ENCODE results near the gene ZDHHC16. TPM values are rescaled to one million over a fixed set of nuclear protein-coding genes. Genes with fewer than 3 reads are reported as not detected.

ZDHHC16 gene
- total RNA-seq, 4 donors from 2014 or later: 25.6 to 38.3 (median 28.4) TPM

- H3K4me1 ChIP-seq: peaks cover 0 to 2% (median 0%) of the 10 kb centered on the region in 4 donors
- H3K36me3 ChIP-seq: no peaks in the 10 kb centered on the region
- TF ChIP-seq POLR2A (IDR thresholded peaks at IDR 0.05) (no peak), CTCF (IDR thresholded peaks at IDR 0.05) (no peak)
- no peak overlapping the region for H3K27ac ChIP-seq
- H3K27me3 ChIP-seq: no peaks in the 10 kb centered on the region
- no peak for DNase-seq
- no peak overlapping the region for H3K4me3 ChIP-seq
- H3K9me3 ChIP-seq: no peaks in the 10 kb centered on the region
Measured at GRCh38 chr10:97505152-97505551, 59.2 kb downstream of the ZDHHC16 start.

DNA sequence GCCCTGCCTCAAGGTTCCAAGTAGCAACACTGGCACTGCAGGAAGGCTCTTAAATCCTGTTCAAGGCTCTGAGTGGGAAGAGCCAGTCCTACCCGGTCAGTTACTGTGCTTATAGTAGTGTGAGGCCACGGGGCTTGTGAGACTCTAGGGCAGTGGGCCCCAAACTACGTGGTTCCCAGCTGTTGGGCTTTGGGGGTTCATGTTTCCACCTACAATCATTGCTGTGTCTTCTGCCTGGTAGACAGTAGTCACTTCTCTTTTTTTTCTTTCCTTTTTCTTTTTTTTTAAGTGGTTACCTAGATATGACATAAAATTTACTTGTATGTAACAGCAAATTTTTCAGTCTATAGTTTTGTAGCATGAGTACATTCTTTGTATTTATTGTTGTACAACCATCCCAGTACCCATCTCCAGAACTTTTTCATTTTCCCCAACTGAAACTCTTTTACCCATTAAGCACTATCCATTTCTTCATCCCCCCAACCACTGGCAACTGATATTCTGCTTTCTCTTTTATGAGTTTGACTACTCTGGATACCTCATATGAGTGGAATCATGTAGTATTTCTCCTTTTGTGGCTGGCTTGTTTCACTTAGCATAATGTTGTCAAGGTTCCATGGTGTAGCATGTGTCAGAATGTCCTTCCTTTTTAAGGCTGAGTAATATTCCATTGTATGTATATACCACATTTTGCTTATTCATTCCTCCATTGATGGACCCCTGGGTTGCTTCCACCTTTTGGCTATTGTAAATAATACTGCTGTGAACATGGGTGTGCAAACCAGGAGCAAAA, 60.4 kb downstream of the ZDHHC16 start:
- no peaks in the 10 kb centered on the region for H3K4me1 ChIP-seq
- TF ChIP-seq POLR2A (IDR thresholded peaks at IDR 0.05): no peak
- TF ChIP-seq CTCF (IDR thresholded peaks at IDR 0.05): no peak
- H3K27me3 ChIP-seq: no peaks in the 10 kb centered on the region
- H3K4me3 ChIP-seq: no peak overlapping the region
- no peak for DNase-seq
- no peaks in the 10 kb centered on the region for H3K36me3 ChIP-seq
- H3K27ac ChIP-seq: no peak overlapping the region
- H3K9me3 ChIP-seq: no peaks in the 10 kb centered on the region

Small RNA genes within 50 kb of the gene (small RNA-seq; reads per million reads assigned to genes)
- gene RF00019: 0 reads per million in 2 donors

Other genes with a start within 250 kb of the ZDHHC16 start
- gene ARHGAP19, start 153.5 kb upstream of the ZDHHC16 start, total RNA-seq: 10 to 100 TPM in 1 of 4 donors, 1 to 10 TPM in 3; 4.9 to 28.9 (median 7.3) TPM
- 1 to 10 TPM; 1.7 to 9.7 (median 6.9) TPM for gene FRAT1, start 126.9 kb upstream of the ZDHHC16 start, total RNA-seq
- 10 to 100 TPM; 19.0 to 31.7 (median 24.0) TPM for gene FRAT2, start 111.4 kb upstream of the ZDHHC16 start, total RNA-seq
- gene RRP12, start 44.8 kb upstream of the ZDHHC16 start, total RNA-seq: 10 to 100 TPM in 3 of 4 donors, 1 to 10 TPM in 1; 9.1 to 42.9 (median 22.5) TPM
- gene PGAM1, start 20.0 kb upstream of the ZDHHC16 start, total RNA-seq: 100 to 1,000 TPM; 118 to 244 (median 166) TPM
- 10 to 100 TPM; 17.9 to 27.7 (median 23.0) TPM for gene EXOSC1, start 169 bp upstream of the ZDHHC16 start, total RNA-seq
- 100 to 1,000 TPM in 1 of 4 donors, 10 to 100 TPM in 3; 80.2 to 127 (median 85.7) TPM for gene MMS19, start 52.2 kb downstream of the ZDHHC16 start, total RNA-seq
- 1 to 10 TPM in 2 of 4 donors, under 1 TPM in 1, not detected in 1; 0.70 to 2.5 (median 1.4) TPM for gene UBTD1, start 52.7 kb downstream of the ZDHHC16 start, total RNA-seq
- not detected for gene ANKRD2, start 126.6 kb downstream of the ZDHHC16 start, total RNA-seq
- gene HOGA1, start 138.2 kb downstream of the ZDHHC16 start, total RNA-seq: under 1 TPM in 1 of 4 donors, not detected in 3; 0.40 TPM
- gene C10orf62, start 143.5 kb downstream of the ZDHHC16 start, total RNA-seq: not detected
- 1 to 10 TPM in 1 of 4 donors, under 1 TPM in 2, not detected in 1; 0.35 to 1.4 (median 0.54) TPM for gene MORN4, start 187.3 kb downstream of the ZDHHC16 start, total RNA-seq
- 10 to 100 TPM; 11.6 to 23.5 (median 19.4) TPM for gene PI4K2A, start 194.5 kb downstream of the ZDHHC16 start, total RNA-seq
- 10 to 100 TPM; 15.7 to 66.5 (median 47.4) TPM for gene AVPI1, start 241.1 kb downstream of the ZDHHC16 start, total RNA-seq

Measured in Peyer's patch (tissue), 4 donors.